ENCODE data around the gene MGAT3. TPM values are rescaled to one million over a fixed set of nuclear protein-coding genes. Genes with fewer than 3 reads are reported as not detected.

Gene MGAT3
- total and polyA plus RNA-seq, 2 of the 8 experiments (the other 6 are each of a cell fraction or from before 2014, with no cell fraction given): 4.3 to 9.2 TPM

- TF ChIP-seq GTF2F1 (IDR thresholded peaks at IDR 0.05; ENCODE audit: borderline replicate concordance, low read depth, low read length) (no peak), CHD1 (IDR thresholded peaks at IDR 0.05; ENCODE audit: low read depth, low read length) (no peak), NANOG (IDR thresholded peaks at IDR 0.05; ENCODE audit: insufficient read depth, low read depth, low read length, poor library complexity, severe bottlenecking) (no peak)
Measured at GRCh38 chr22:39469326-39469680, 12.5 kb downstream of the MGAT3 start (continued).

All from H1 (cell line).